Tibial nerve (tissue), 3 donors: ENCODE results near the gene MMP3.

Source experiments
- POLR2A ChIP-seq, 2 donors: fragments of 450-650 bp; IDR thresholded peaks; one replicate each; pipeline ENCODE4 v1.6.1; 2017; ENCODE audit warnings: antibody characterized with exemption in 2 of 2, mild to moderate bottlenecking in 2 of 2, moderate library complexity in 2 of 2
- TF ChIP-seq, protein P1 (sequence below), 5 experiments: fragments of 200-600 bp in 3 of 5; fragments of 450-650 bp in 2 of 5; sonication (generic) in 3 of 5; IDR thresholded peaks; one replicate each; pipeline ENCODE4 v1.5.1; 2016 to 2019; ENCODE audit warnings: antibody characterized with exemption in 5 of 5, mild to moderate bottlenecking in 3 of 5, moderate library complexity in 2 of 5

DNA sequence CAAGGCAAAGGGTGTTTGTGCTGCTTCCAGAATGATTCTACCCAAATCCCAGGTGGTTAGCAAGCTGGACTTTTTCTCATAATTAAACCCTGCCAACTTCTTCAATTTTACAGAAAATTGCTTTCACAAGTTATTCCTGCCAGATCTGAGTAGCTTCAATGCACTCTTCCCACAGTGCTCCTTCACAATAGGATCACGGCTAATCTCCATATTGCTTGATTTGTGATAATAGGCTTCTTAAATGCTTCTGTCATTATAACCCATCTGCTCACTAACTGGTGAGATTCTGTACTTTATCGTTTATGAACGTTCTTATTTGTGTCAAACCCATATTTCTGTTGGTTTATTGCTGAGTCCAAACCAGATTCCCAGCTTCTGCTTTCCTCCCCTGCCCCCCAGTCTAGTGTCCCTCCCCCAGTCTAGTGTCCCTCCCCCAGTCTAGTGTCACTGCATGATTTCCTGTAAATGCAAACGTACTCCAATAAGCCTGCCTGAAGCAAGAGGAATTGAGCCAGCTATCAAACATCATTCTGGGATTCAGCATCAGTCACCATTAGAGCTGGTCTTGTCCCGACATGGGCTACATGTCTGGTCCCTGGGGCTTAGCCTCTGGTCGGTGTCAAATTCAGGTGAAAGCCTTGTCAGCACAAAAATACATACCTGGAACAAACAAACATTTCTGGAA, 14.0 kb downstream of the MMP3 start:
- TF ChIP-seq, protein P1, sequence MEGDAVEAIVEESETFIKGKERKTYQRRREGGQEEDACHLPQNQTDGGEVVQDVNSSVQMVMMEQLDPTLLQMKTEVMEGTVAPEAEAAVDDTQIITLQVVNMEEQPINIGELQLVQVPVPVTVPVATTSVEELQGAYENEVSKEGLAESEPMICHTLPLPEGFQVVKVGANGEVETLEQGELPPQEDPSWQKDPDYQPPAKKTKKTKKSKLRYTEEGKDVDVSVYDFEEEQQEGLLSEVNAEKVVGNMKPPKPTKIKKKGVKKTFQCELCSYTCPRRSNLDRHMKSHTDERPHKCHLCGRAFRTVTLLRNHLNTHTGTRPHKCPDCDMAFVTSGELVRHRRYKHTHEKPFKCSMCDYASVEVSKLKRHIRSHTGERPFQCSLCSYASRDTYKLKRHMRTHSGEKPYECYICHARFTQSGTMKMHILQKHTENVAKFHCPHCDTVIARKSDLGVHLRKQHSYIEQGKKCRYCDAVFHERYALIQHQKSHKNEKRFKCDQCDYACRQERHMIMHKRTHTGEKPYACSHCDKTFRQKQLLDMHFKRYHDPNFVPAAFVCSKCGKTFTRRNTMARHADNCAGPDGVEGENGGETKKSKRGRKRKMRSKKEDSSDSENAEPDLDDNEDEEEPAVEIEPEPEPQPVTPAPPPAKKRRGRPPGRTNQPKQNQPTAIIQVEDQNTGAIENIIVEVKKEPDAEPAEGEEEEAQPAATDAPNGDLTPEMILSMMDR (IDR thresholded peaks at IDR 0.05), result no peak
- no peak for TF ChIP-seq POLR2A (IDR thresholded peaks at IDR 0.05)
